22Rv1 (cell line): Measurements from ENCODE around the gene LFNG.
"Not testable (repeated sequence)": the region's sequence is repeated elsewhere in the genome, so short reads cannot be mapped to it uniquely, and the experiment has no call there.

Source experiments
- H3K27ac ChIP-seq: fragments of 450-650 bp; 2 replicates; pipeline ENCODE4 v1.5.1; 2017
- CTCF ChIP-seq: fragments of 450-650 bp; IDR thresholded peaks from 2 replicates; pipeline ENCODE4 v1.5.1; 2017; ENCODE audit warnings: mild to moderate bottlenecking
- ZFX ChIP-seq: fragments of 450-650 bp; IDR thresholded peaks from 2 replicates; pipeline ENCODE4 v1.6.1; 2017; ENCODE audit warnings: antibody characterized with exemption, borderline replicate concordance

Gene LFNG

GRCh38 chr7:2528481-2529095 is 9.0 kb downstream of the LFNG start:
- TF ChIP-seq ZFX (no peak), CTCF (no peak)
- peak overlapping the region; percentile 63 for H3K27ac ChIP-seq

GRCh38 chr7:2529161-2530070 is 9.8 kb downstream of the LFNG start:
- no peak overlapping the region for H3K27ac ChIP-seq
- TF ChIP-seq CTCF = no peak
- TF ChIP-seq ZFX = no peak

GRCh38 chr7:2530071-2530987 is 10.8 kb downstream of the LFNG start:
- no peak for TF ChIP-seq ZFX
- TF ChIP-seq CTCF = no peak
- no peak overlapping the region; the same call in 1 of the 2 replicates for H3K27ac ChIP-seq

GRCh38 chr7:2530994-2531795 is 11.6 kb downstream of the LFNG start:
- H3K27ac ChIP-seq = not testable (repeated sequence)

GRCh38 chr7:2531796-2532110 is 12.2 kb downstream of the LFNG start:
- H3K27ac ChIP-seq = not testable (repeated sequence)

- not testable (repeated sequence) for H3K27ac ChIP-seq
Measured at GRCh38 chr7:2532199-2532772, 12.7 kb downstream of the LFNG start.

- H3K27ac ChIP-seq = not testable (repeated sequence)
Measured at GRCh38 chr7:2532816-2533215, 13.2 kb downstream of the LFNG start.

- not testable (repeated sequence) for H3K27ac ChIP-seq
Measured at GRCh38 chr7:2533566-2533965, 14.0 kb downstream of the LFNG start.

GRCh38 chr7:2534214-2534613 is 14.6 kb downstream of the LFNG start:
- H3K27ac ChIP-seq = not testable (repeated sequence)

GRCh38 chr7:2535872-2536627 is 16.5 kb downstream of the LFNG start:
- not testable (repeated sequence) for H3K27ac ChIP-seq
